HG03342 (cell line): ENCODE results near the gene CERS1.
"Not testable (repeated sequence)": the region's sequence is repeated elsewhere in the genome, so short reads cannot be mapped to it uniquely, and the experiment has no call there.

Source experiments
- ATAC-seq: cut with Tn5 transposase; IDR thresholded peaks from one replicate; pipeline ENCODE4 v1.9.1; 2021; ENCODE audit warnings: mild to moderate bottlenecking, moderate library complexity; ENCODE audit not compliant: unreplicated experiment

Gene CERS1

DNA sequence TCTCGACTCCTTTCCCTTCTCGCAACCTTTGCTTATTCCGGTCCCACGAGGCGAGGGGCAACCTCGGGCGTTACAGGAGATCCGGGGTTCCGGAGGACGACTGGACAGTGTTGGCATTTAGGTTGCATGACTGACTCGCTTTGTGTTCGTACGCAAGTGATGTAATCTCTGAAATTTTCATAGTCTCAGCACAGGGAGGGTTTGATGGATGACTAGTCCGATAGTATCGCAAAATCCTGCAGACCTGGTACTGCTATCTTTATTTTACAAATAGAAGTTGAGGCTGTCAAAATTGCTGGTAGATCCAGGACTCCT is 23.9 kb upstream of the CERS1 start:
- no peak for ATAC-seq

- ATAC-seq, result peak; percentile 93
Observed at GRCh38 chr19:18919086-18919899, 23.3 kb upstream of the CERS1 start, which contains the start of the genes COPE and DDX49. Gene COPE (minus strand): TSS chr19:18919387. CDS start chr19:18919348, 39 bp downstream. Gene DDX49 (plus strand): TSS chr19:18919715. CDS start chr19:18919742, 27 bp downstream.

DNA sequence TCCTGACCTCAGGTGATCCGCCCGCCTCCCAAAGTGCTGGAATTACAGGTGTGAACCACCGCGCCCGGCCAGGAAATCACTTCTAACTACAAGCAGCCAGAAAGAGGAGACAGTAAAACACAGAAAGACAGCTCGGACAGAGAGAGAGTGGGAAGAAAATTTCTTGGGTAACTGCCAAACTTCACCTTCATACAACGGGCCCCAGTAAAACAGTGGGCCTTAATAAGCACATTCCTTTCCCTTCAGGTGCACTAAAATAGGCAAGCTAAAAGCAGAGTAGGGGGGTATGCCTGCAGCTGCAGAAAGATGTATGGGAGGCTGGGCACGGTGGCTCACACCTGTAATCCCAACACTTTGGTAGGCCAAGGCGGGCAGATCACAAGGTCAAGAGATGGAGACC is 21.6 kb upstream of the CERS1 start:
- ATAC-seq, result not testable (repeated sequence)

DNA sequence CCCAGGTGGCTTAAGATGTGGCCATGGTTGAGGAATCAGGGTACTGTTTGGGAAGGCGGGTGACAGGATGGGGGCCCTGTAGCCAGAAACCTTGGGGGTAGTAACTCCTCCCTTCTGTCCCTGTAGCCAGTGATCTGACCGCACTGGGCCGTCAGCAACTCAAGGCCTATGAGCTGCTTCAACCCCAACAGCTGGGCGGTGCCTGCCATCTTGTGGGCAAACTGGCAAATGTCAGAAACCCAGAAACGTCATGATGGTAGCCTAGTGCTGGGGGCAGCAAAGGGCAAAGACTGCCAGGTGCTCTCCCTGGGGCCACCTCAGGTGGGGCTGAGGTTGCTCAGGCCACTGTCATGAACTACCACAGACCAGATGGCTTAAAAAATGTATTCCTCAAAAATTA is 19.7 kb upstream of the CERS1 start:
- ATAC-seq, result no peak

GRCh38 chr19:18913466-18913865 is 17.5 kb upstream of the CERS1 start:
- no peak for ATAC-seq

DNA sequence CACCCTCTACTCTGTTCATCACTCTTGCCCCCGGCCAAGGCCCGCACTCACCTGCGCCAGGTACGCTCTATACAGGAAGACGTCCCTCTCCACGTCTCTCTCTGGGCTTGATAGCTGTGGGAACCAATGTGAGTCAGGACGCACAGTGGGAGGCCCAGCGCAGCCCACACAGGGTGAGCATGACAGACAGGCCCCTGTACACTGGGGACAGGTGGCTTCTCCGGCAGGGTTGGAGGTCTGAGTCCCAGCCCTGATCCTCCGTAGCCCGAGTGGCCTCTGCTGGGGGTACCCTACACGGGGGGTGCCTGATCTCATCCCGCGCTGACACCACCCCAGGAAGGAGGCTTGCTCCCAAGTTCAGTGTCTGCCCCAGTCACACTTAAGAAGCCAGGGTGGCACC is 17.0 kb upstream of the CERS1 start:
- no peak for ATAC-seq

DNA sequence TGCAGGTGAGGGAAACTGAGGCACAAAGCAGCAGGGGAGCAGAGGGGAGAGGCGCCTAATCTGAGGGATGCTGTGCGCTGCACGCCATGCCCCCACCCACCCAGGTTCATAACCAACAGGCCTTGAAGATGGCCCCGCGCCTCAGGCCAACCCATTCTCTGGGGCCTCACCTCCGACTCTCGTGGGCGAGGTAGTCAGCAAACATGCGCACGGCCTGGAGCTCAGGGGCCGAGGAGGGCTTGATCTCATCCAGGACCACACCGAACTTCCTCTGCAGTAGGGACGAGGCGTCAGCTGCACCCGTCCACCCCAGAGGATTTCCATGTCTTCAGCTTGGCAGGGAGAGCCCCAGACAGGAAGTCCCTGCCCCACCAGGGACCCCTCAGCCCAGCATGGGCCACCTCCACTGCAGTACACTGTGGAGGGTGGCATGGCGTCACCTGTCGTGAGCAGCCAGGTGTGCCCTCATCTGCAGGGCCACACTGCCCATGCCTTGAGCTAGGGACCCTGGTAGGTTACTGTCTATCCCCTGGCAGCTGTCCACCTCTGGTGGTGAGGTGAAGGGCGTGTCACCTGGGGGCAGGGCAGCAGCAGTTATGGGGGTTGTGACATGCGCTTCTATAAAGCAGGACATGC is 15.0 kb upstream of the CERS1 start:
- ATAC-seq, result no peak

- no peak for ATAC-seq
Observed at GRCh38 chr19:18910010-18910409, 14.1 kb upstream of the CERS1 start.

DNA sequence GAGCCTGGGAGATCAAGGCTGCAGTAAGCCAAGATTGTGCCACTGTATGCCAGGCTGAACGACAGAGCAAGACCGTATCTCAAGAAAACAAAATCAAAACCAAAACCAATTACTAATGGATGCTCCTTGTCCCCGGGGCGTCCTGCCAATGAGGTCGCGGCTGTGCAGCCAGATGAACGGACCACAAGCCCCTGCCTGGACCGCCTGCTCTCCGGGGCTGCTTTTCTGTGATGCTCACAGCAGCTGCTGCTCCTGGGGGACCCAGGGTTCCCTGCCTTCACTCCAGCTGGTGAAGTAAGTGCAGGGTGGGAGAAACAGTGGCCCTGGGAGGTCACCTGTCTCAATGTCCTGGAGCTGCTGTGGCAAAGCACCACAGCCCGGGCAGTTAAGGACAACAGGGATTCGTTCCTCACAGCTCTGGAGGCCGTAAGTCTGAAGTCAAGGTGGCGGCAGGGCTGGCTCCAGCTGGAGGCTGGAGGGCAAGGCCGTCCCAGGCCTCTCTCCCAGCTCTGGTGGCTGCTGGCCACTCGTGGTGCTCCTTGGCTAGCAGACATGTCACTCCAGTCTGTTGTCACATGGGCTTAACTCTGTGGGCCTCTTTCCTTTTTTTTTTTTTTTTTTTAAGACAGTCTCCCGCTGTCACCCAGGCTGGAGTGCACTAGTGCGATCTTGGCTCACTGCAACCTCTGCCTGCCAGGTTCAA is 13.1 kb upstream of the CERS1 start:
- ATAC-seq, result no peak

- ATAC-seq, result no peak
Observed at GRCh38 chr19:18906605-18907519, 10.9 kb upstream of the CERS1 start.

- ATAC-seq, result no peak
Observed at GRCh38 chr19:18905513-18906236, 9.7 kb upstream of the CERS1 start.

GRCh38 chr19:18905058-18905456 is 9.1 kb upstream of the CERS1 start:
- no peak for ATAC-seq

DNA sequence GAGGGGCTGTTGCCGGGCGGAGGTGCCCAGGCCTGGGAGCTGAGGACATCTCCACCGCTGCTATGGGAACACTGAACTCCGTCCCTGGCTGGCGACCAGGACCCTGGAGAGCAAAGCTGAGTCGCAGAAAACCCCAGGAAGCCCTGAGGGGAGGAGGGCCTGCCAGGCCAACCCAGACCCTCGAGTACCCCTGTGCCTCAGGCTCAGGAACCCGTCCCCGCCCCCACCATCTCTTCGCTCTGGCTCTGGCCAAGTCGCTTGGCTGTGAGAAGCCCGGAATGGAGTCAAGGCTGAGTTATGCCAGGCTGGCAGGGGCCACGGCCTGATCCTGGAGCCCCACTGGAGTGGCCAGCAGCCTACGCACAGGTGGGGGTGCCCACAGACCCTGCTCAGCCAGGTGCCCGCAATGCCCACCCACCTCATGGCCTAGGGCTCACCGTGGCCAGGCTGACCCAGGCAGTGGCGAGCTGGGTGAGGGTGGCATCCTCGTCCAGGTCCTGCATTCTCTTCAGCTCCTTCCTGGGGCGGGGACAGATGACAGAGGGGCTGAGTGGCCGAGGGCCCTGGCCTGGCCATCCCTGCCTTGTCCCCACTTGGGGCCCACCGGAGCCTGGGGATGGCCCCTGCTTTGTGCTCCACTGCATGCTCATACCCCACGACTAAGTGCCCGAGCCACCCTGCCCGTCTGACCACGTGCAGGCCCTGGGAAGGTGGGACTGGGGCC is 8.5 kb upstream of the CERS1 start:
- no peak for ATAC-seq

- no peak for ATAC-seq
Observed at GRCh38 chr19:18903156-18904037, 7.4 kb upstream of the CERS1 start.

GRCh38 chr19:18902519-18902918 is 6.6 kb upstream of the CERS1 start:
- ATAC-seq, result not testable (repeated sequence)

GRCh38 chr19:18901491-18901890 is 5.5 kb upstream of the CERS1 start:
- no peak for ATAC-seq

DNA sequence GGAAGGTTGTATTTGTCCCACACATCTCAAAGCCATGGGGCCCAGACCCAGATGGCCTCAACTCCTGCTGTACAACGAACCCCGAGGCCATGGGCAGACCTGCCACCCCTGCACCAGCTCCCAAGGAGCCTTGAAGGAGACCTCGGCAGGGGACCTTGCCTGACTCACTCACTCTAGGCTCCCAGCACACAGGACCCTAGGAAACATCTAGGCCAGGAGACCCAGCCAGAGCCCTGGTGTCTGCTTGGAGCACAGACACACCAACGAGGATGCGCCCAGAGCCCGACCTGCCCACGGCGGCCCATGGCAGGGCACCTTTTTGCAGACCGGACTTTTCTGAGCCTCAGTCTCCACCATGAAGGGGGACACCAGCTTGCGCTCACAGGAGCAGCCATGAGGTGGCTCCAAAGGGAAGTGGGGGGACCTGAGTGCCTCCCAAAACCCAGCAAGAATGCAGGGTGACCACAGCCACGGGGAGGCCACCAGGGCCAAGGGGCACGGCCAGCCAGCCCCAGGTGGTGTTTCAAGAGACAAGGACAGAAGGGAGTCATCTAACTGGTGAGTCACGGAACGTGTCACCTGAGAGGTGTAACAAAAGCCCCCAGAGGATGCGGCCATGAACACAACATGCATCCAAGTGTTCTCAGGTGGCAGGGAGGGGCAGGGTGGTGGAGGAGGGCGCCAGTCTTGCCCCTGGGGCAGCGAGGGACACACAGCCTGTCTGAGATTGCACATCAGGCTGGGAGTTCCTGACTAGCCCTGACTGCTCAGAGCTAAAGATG is 4.9 kb upstream of the CERS1 start:
- no peak for ATAC-seq
